Stimulated activated CD4-positive, alpha-beta T cell treated with anti-CD3 and anti-CD28 coated beads, Interleukin-4, amount 100 ng/mL, for 4 hours (primary cell): ENCODE data around the gene RPIA.
"Not testable (repeated sequence)": the region's sequence is repeated elsewhere in the genome, so short reads cannot be mapped to it uniquely, and the experiment has no call there.

ENCODE experiments used
- DNase-seq, 2 experiments: peaks; one replicate each; pipeline ENCODE4 v3.0.0-alpha.2; 2020

Gene RPIA

DNA sequence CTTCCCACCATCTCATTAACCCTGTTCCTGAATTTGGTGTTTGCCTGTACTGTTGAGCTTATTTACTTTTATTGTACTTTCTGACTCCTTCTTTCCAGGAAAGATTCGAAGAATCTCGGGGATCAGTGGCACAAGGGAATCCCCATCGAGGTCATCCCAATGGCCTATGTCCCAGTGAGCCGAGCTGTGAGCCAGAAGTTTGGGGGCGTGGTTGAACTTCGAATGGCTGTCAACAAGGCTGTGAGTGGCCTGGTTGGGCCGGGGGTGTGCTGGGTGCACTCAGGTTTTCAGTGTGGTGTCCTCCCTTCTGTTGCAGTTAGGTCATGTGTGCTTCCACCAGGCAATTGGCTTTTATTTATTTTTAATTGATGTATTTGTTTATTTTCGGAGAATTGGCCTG, 45.0 kb downstream of the RPIA start:
- no peak for DNase-seq

DNA sequence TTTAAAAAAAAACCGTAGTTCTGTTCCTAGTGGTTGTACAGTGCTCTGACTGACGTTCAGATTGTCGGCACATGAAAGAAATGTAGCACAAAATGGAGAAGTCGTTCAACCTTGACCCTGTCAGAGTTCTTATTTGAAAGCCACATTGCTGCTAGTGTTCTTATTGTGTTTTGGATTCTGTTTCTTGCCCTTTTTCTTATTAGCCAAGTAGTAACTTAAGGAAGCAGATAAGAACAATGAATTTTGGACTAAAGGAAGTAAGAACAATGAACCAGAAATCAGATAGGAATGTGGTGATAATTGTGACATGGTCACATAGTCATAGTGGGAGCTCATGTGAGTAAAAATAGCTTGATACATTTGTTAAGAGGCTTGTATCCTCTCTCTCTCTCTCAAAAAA, 45.9 kb downstream of the RPIA start:
- DNase-seq, result no peak

DNA sequence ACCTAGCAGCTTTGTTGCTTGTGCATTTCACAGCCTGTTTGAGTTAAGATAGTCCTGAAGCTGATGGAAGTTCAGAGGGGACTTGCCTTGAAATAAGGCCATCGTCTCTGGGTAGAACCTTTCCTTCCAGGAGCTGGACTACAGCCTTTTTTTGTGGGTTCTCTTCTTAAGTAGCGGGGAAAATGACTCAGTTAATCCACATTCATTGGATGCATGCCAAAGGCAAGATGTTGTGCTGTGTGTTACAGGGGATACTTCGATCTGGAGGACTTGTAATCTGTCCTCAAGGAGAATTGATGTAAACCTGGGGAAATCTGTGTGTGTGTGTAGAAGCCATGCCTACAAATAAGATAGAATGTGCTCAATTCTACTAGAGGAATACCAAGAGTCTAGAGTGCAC, 46.8 kb downstream of the RPIA start:
- DNase-seq, result no peak

DNA sequence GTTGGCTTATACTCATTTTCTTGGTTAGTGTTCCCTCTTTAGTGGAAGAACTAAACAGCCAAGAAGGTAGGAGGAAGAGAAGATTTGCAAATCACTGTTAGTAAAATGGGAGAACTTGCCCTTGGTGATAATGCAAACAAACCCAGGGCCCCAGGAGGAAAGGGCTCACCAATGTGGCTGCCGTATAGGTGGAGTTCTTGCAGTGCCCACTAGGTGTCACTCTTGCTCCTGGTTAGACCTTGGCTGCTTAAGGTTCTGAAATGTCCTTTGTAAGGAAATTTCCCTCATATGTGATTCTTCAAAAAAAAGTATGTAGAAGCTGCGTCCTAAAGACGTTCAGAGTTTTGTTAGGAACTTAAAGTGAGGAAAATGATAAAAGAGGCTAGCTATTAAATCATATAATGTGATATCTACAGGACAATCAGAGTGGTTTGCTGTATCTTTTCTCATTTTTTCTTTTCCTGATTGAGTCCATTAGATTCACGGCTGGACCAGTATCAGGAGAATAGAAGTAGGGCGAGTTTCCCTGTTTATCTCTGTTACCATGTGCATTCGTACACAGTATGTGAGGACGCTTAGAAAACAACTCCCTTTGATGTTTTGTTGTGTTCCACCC, 48.6 kb downstream of the RPIA start:
- peak; percentile 65 for DNase-seq

DNA sequence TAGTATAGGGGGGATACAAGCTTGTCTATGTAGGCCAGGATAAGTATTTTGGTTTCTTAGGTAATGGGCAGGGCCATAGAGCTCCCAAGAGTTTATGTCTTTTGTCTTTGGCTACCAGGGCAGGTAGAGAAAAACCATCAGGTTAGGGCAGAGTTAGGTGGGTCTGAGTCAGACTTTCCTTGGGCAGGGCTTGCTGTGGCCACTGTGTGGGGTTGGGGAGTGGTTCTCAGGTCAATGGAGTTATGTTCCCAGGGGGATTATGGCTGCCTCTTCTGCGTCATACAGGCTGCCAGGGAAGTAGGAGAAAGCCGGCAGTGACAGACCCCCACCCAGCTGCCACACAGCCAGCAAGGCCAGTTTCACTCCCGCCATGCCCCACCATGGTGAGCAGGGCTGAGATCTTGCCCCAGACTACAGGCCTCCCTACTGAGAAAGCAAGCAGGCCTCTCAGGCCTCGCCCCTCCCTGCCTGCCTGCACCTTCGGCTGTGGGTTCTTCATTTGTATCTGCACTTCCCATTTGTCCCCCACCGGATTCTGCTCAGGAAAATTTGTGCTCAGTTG, 55.5 kb downstream of the RPIA start:
- DNase-seq, result no peak

DNA sequence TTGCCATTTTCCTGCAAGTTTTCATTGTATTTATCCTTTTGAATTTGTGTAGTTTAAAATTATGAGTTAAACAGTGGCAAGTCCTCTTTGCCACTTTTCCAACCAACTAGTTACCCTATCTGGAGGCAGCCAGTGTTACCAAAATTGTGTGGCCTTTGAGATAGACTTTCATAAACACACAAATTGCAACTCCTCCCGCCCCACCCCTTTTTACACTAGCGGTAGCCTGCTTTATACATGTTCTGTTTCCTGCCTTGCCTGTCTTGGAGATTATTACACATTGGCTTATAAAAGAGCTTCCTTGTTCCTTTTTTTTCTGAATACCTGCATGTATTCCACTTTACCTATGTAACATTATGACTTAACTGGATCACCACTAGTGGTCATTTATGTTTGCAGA, 56.5 kb downstream of the RPIA start:
- DNase-seq, result no peak

DNA sequence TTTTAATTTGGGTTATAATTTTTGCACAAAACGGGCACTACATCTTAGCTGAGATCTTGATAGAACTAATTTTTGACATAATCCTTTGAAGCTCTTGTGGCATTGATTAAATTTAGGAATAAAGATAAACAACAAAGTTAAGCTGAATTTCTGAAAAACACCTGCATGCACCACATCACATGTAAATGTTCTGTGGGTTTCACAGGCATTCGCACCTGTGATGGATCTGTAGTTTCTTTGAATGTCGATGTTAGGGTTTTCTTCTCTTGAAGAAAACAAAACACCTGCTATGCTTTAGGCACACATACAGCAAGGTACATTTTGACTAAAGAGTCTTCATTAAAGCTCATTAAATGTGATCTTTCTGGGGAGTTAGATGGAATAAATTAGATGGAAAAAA, 60.3 kb downstream of the RPIA start:
- DNase-seq, result no peak

DNA sequence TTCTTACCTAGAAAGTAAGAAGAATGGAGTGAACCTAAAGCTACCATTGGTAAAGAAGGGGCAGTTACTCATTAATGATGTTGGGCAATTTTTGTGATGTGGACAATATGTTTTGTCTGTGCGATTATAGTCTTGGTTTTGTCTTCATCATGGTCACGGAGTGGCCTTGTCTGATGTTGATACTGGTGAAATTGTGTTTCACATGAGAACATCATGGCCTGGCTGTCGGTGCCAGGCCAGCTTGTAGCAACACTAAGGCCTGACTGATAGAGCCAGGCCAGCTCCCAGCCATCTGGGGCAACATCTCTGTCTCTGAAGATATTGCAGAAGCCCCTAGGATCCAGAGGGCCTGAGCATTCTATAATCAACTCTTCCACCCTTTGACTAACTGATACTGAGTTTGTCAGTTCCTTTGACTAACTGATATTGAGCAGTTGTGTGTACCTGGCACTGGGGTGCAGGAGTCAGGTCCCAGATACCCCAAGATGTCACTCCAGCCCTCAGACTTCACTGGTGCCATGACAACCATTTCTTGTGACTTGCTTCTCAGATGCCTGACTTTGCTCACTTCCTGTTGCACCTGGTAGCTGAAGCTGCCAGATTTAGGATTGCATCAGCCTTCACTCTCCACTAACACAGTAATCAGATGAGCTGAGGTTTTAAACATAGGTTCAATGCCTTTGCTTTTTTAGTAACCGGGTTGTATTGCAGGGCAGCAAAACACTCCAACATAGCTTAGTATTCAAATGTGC, 62.5 kb downstream of the RPIA start:
- DNase-seq, result peak in 1 of 2 experiments; percentile 46

DNA sequence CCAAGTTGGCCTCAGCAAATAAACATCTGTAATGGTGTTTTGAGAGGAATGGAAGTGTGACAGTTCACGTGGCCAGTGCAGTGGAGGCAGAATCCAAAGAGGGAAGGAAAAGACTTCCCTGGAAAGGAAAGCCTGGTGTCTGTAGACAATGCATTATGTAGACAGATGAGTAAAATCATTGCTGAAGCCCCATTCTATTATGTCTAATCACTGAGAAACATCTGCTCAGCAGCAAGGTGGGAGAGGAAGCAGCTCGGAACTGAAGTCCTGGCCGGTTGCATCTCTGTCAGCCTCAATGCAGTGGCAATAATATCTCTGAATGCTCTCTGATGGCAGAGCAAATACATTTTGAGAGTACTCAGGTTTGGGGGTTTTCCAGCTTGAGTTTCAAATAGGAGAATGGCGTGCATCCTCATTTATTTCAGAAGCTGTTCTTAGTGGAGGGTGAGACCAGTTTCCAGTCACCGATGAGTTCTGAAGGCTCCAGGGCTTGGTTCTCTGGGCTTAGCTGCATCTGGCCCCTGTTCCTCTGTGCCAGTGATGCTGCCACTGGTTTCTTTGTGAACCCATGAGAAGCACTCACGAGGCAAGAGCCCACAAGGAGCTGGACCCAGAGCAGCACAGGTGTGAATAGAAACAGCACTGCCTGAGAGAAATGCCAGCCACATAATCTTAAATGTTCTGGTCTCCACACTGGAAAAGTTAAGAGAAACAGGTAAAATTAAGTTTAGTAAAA, 63.3 kb downstream of the RPIA start:
- no peak for DNase-seq

DNA sequence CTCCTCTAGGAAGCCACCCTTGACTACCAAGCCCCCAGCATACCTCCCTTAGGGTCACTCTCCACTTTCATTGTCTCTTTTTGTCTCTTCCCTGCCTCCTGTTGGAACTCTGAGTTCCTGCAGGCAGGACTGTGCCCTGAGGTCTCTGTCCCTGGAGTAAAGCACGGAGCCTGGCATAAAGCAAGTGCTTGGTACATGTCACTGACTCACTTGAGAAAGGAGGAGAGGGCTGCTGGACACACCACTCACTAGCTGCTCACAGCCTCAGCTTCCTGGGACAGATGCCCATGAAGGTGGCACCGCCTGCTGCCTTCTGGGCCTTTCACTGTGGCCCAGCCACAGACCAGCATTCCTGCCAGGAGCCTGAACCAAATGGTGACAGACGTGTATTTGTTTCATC, 64.4 kb downstream of the RPIA start:
- DNase-seq, result no peak

DNA sequence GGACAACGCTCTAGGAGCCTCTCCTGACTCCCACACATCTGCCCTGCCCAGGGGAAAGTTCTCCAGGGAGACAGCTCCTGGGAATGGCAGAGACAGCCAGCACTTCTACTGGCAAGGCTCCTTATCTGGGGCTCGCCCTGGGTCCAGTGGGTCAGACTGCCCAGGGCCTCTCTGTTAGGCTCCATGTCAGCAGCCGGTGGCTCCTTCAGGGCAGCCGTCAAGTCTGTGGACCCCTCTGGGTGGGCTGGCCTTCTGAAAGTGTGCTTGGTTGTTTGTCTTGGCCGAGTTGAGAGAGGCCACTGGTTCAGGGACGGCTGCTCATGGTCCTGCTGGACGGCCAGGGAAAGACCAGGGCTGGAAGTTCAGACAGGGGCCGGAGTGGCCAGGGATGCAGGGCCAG, 65.6 kb downstream of the RPIA start:
- DNase-seq, result no peak

DNA sequence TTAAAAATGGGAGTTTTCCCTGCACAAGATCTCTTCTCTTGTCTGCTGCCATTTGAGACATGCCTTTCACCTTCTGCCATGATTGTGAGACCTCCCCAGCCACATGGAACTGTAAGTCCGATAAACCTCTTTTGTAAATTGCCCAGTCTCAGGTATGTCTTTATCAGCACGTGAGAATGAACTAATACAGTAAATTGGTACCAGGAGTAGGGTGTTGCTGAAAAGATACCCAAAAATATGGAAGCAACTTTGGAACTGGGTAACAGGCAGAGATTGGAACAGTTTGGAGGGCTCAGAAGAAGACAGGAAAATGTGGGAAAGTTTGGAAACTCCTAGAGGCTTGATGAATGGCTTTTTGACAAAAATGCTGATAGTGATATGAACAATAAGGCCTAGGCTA, 67.2 kb downstream of the RPIA start:
- DNase-seq, result not testable (repeated sequence)

DNA sequence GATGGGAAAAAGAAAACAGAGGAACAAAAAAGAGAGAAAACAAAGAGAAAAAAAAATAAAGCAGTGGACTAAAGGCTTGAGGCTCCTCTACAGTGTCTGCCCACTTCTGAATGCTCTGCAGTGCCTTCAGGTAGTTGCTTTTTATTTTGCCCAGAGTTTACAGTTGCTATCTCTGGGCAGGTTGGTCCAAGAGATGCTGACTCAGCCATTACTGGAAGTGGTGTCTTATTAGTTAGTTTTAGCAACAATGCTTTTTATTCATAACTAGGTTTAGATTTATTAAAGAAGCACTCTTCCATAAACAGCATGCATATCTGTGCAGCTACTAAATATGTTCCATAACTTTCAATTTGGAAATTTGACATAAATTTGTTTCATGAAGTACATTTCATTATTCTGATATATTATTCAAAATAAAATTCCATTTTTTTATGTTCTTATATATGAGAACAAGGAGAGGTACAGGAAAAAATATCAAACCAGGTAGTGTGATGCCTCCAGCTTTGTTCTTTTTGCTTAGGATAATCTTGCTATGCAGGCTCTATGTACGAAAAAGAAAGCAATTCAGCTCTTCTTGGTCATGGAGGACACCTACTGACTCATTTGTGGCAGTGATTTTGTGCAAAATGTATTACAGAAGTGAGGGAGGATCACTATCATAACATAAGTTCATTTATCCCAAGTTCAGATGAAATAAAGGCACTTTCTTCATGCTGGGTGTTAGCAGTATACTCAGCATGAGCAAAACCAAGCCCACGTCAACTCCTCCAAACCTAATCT, 69.5 kb downstream of the RPIA start:
- no peak for DNase-seq

DNA sequence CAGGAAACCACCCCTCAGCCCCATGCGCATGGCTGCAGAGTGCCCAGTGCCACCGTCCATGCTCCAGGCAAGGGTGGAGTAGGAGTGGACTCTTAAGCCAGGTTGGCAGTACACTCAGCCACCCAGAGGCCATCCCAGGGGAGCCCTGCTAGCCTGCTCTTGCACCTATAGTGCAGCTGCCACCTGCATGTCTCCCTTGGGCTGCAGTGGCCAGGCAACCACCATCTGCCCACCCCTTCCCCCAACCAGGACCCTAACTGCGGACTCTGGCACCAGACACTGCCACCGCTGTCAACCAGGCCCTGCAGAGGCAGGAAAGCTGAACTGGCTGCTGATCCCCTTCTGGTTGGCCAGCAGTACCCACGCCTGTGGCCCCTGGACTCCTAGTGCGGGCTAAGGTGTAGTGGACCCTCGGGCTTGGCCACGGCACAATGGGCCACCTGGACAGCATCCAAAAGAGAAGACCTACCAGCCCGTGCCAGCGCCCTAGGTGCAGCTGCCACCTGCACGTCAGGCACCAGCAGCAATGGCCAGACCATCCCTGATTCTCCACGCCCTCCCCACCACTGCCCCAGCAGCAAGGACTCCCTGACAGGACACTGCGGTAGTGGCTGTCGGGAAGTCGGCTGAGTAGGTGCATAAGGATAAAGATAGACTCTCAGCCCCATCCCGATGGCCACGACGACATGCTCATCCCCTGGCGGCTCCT, 72.8 kb downstream of the RPIA start:
- no peak for DNase-seq

DNA sequence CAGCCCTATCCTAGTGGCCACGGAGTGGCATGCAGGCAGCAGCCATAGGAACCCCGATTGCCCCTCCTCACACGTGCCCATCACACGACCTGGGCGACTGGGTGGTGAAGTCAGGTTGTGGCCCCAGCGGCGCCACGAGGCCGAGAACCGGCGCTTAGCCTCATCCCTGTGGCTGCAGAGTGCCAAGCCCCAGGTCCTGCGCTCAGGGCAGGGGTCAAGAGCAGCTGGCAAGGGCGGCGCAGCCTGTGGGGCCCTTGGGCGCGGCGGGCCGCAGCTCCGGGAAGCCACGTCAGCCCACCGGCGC, 73.3 kb downstream of the RPIA start:
- DNase-seq, result no peak

DNA sequence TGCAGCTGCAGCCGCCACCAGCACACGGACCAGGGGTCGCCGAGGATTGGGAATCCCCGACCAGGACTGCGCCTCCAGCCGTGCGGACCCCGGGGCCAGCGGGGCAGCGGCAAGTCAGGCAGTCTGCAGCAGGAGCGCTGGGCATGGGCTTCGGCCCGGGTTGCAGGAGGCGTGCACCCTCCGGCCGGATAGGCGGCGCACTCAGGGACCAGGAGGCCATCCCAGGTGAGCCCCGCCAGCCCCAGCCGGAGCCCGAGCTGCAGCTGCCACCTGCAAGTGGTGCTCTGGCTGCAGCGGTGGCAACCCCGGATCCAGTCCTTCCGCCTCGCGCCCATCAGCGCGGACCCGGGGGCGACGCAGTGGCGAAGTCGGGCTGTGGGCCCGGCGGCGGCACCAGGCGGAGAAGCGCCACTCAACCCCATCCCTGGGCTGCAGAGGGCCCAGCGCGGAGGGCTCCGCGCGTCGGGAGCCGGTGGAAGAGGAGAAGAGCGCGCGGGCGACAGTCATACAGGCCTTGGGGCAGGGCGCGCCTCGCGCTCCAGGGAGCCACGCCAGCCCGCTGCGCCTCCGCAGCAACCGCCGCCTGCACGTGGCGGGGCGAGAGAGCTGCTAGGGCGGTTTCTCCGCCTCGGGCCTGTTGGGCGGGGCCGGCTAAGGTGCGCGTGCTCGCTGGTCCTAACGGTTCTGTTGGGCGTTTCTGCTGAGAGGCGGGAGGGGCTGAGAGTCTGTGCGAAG, 73.8 kb downstream of the RPIA start:
- peak; percentile 45 to 74 for DNase-seq

DNA sequence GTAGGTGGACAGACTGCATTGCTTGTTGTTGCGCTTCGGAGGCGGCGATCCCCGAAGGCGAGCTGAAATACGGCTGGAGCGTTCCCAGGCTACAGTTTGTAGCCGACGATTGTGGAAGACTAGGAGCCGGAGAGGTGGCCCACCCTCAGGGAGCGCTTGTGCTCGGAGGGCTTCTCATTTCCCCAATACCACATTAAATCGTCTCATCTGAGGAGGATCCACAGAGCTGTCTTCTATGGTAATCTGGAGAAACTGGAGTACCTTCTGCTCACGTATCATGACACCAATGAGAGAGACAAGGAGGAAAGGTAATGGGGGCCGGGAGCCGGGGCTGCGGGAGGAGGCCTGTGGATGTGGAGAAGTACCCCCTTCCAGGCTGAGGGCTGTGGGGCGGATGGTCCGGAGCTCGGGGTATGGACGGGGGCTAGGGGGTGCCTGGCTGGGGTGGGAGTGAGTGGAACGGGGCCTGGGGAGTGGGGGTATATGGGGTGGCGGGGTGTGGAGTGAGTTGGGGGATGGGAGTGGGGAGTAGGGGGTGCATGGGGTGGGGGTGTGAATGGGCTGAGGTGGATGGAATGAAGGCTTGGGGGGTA, 74.5 kb downstream of the RPIA start:
- not testable (repeated sequence) for DNase-seq

DNA sequence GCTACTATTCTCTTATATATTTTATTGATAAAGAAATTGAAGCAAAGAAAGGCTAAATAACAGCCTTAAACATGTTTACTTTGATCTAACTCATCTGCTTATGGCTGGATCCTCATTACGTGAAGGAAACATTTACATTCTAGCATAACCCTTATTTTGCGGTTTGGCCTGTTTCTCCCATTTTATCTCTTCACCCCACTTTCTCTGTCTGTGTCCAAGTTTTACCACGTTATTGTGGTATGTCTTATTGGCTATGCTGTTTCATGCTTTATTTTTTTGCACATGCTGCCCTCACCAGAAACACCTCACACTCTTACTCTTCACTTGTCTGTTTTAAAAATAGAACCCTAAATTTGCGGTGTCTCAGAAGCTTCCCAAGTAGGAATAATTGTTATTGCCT, 78.5 kb downstream of the RPIA start:
- no peak for DNase-seq

DNA sequence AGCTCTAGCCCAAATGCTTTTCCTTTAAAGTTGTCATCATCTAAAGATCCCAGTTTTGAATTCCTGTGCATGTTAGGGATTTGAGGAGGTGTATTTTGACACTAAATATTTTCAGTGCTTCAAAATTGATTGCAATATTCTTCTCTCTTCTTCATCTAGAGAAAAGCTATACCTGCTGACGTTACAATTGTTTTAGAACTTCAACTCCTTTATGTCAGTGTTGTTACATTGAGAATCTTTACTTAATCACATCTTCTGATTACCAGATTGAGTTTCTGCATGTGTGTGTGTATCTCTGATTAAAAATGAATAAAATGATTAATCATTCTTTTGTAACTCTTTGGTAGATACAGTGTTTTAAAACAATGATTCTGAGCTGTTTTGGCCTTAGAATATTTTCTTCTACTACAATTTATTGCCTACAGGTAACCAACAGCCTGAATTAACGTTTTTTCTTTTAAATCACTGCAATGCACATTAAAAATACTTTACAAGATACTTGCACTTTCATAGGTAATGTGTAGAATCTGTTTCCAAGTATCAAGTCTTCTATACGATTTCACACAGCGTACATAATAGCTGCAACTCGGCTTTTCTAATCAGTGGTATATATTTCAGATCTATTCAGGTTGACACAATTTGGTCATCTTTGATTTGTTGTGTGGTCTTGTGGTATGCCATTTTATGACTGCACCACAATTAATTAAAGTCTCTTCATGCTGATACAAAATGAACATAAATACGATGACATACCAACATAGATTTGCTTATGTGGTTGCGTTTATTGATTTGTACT, 82.0 kb downstream of the RPIA start:
- DNase-seq, result not testable (repeated sequence)

DNA sequence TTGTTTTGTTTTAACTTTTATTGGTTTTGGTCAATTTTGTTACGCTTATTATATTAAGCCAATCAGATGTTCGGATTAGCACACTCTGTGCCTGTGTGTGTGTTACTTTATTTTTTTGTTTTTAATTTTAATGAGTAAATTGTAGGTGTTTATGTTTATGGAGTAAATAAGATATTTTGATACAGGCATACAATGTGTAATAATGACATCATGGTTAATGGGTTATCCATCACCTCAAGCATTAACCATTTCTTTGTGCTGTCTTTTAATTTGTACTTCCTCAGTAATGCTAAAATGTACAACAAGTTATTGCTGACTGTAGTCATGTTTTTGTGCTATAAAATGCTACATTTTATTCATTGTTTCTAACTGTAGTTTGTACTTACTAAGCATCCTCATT, 97.7 kb downstream of the RPIA start:
- not testable (repeated sequence) for DNase-seq

DNA sequence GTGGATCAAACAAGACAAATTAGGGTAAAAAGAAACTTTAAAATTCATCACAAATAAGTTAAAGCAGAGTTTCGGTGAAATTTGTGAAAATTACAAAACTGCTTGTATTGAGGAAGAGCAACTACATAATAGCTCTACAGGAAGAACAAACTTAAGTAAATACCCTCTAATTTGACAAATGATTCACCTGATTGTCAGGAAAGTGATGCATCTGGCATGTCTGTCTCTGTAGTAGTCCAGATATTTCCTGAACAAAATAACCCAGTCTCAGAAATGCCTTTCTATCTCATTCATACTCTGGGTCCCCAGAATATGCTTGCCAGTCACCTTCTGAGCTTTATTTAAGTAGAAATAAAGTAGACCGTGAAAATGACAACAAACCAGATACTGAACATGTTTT, 104.5 kb downstream of the RPIA start:
- not testable (repeated sequence) for DNase-seq
